Mucosa of descending colon (tissue), 3 donors: ENCODE measurements around the gene SDC3. TPM values are rescaled to one million over a fixed set of nuclear protein-coding genes. Genes with fewer than 3 reads are reported as not detected.

Source experiments
- ATAC-seq: fragments of 200-7000 bp; cut with Tn5 transposase; one replicate; pipeline ENCODE4 v1.9.1; 2020; ENCODE audit warnings: mild to moderate bottlenecking, moderate library complexity
- DNase-seq, 3 donors: peaks; one replicate each; pipeline ENCODE4 v3.0.0-alpha.2; 2020
- H3K36me3 ChIP-seq: fragments of 200-600 bp; one replicate; pipeline ENCODE4 v1.8.0; 2021; ENCODE audit warnings: low read depth, mild to moderate bottlenecking
- H3K4me1 ChIP-seq: fragments of 200-600 bp; one replicate; pipeline ENCODE4 v1.8.0; 2021; ENCODE audit warnings: low read depth, mild to moderate bottlenecking
- H3K4me3 ChIP-seq: fragments of 200-600 bp; one replicate; pipeline ENCODE4 v1.8.0; 2021; ENCODE audit warnings: mild to moderate bottlenecking
- H3K9me3 ChIP-seq: fragments of 200-600 bp; one replicate; pipeline ENCODE4 v1.8.0; 2021; ENCODE audit warnings: mild to moderate bottlenecking
- CTCF ChIP-seq: fragments of 200-600 bp; IDR thresholded peaks from one replicate; pipeline ENCODE4 v1.8.0; 2022; ENCODE audit warnings: antibody characterized with exemption, mild to moderate bottlenecking
- intact Hi-C, 2 donors: fragments of 100-400 bp; cut with DNase I in 1 of 2; cut with micrococcal nuclease in 1 of 2; formaldehyde crosslinking; loops; one replicate each; pipeline versions ENCODE4 v1.11.0 to v1.11.1; 2022; cut with DNase I, micrococcal nuclease
- total RNA-seq, 3 donors: library from RNA; stranded (reverse); fragmentation: NEBNext Ultra II Directional in 2 of 3; extraction: Animal tissue kit (Norgen Biotek cat#: 25700) in 2 of 3; gene quantifications; one replicate each; pipeline versions ENCODE4 v1.2.1 to v1.2.4, GENCODE V29; 2021 to 2023
- donor health status: DM: no; HTN: no; CAD: no; lungs with moderate emphysema.
- donor health status: DM: no; HTN: no; CAD: no.
- donor health status: DM: no; HTN: yes; CAD: no.

The SDC3 gene
- total RNA-seq, 3 donors from 2014 or later = 9.8 to 81.6 (median 17.2) TPM

GRCh38 chr1:30846587-30846986 is 62.0 kb downstream of the SDC3 start:
- TF ChIP-seq CTCF = no peak
- H3K36me3 ChIP-seq = no peaks in the 10 kb centered on the region
- no peak overlapping the region for H3K4me3 ChIP-seq
- intact Hi-C loops = no loop called here
- no peak for ATAC-seq
- H3K9me3 ChIP-seq = no peaks in the 10 kb centered on the region
- no peak for DNase-seq
- peaks cover 5% of the 10 kb centered on the region for H3K4me1 ChIP-seq

GRCh38 chr1:30845904-30846290 is 62.7 kb downstream of the SDC3 start:
- no peak for ATAC-seq
- Histone ChIP-seq H3K9me3 (no peaks in the 10 kb centered on the region), H3K36me3 (no peaks in the 10 kb centered on the region), H3K4me1 (peaks cover 5% of the 10 kb centered on the region), H3K4me3 (no peak overlapping the region)
- TF ChIP-seq CTCF = no peak
- DNase-seq = no peak
- intact Hi-C loops = no loop called here

GRCh38 chr1:30845237-30845903 is 63.2 kb downstream of the SDC3 start:
- Histone ChIP-seq H3K9me3 (no peaks in the 10 kb centered on the region), H3K4me1 (peaks cover 5% of the 10 kb centered on the region), H3K4me3 (no peak overlapping the region), H3K36me3 (no peaks in the 10 kb centered on the region)
- no peak for DNase-seq
- no peak for TF ChIP-seq CTCF
- ATAC-seq = no peak
- intact Hi-C loops = no loop called here

GRCh38 chr1:30844631-30845030 is 63.9 kb downstream of the SDC3 start:
- intact Hi-C loops = no loop called here
- peaks cover 5% of the 10 kb centered on the region for H3K4me1 ChIP-seq
- no peak overlapping the region for H3K4me3 ChIP-seq
- ATAC-seq (no peak), DNase-seq (no peak)
- no peaks in the 10 kb centered on the region for H3K9me3 ChIP-seq
- TF ChIP-seq CTCF = no peak
- H3K36me3 ChIP-seq = no peaks in the 10 kb centered on the region

GRCh38 chr1:30842697-30843354 is 65.7 kb downstream of the SDC3 start:
- Histone ChIP-seq H3K9me3 (no peaks in the 10 kb centered on the region), H3K4me3 (no peak overlapping the region), H3K4me1 (peaks cover 5% of the 10 kb centered on the region), H3K36me3 (no peaks in the 10 kb centered on the region)
- no peak for ATAC-seq
- TF ChIP-seq CTCF = no peak
- intact Hi-C loops = no loop called here
- DNase-seq = no peak
